HG02970 (cell line): Measurements from ENCODE around the gene PRSS57.
"Not testable (repeated sequence)": the region's sequence is repeated elsewhere in the genome, so short reads cannot be mapped to it uniquely, and the experiment has no call there.

Experiments used
- ATAC-seq: cut with Tn5 transposase; IDR thresholded peaks from one replicate; pipeline ENCODE4 v1.9.1; 2021; ENCODE audit warnings: mild to moderate bottlenecking, moderate library complexity, moderate number of reproducible peaks; ENCODE audit not compliant: unreplicated experiment, low FRiP score

PRSS57 gene

GRCh38 chr19:723714-724113, 28.5 kb upstream of the PRSS57 start:
- ATAC-seq, result no peak

GRCh38 chr19:723247-723646, 28.0 kb upstream of the PRSS57 start:
- no peak for ATAC-seq

- ATAC-seq, result no peak
Observed at GRCh38 chr19:722553-723101, 27.4 kb upstream of the PRSS57 start.

- ATAC-seq, result no peak
Observed at GRCh38 chr19:720345-721160, 25.3 kb upstream of the PRSS57 start.

GRCh38 chr19:719636-720344, 24.5 kb upstream of the PRSS57 start:
- no peak for ATAC-seq

- ATAC-seq, result no peak
Observed at GRCh38 chr19:718991-719512, 23.8 kb upstream of the PRSS57 start.

GRCh38 chr19:718251-718951, 23.1 kb upstream of the PRSS57 start:
- no peak for ATAC-seq

- ATAC-seq, result no peak
Observed at GRCh38 chr19:715347-715746, 20.1 kb upstream of the PRSS57 start.

- no peak for ATAC-seq
Observed at GRCh38 chr19:711254-711653, 16.0 kb upstream of the PRSS57 start.

GRCh38 chr19:710767-711166, 15.5 kb upstream of the PRSS57 start:
- ATAC-seq, result no peak

- ATAC-seq, result no peak
Observed at GRCh38 chr19:709965-710571, 14.8 kb upstream of the PRSS57 start.

- no peak for ATAC-seq
Observed at GRCh38 chr19:709196-709964, 14.1 kb upstream of the PRSS57 start.

- ATAC-seq, result no peak
Observed at GRCh38 chr19:708154-709143, 13.2 kb upstream of the PRSS57 start, which contains the start of gene PALM. Gene PALM (plus strand): TSS chr19:708935. CDS start chr19:709147, 212 bp downstream.

- ATAC-seq, result no peak
Observed at GRCh38 chr19:704447-704741, 9.1 kb upstream of the PRSS57 start.

- ATAC-seq, result no peak
Observed at GRCh38 chr19:703651-704446, 8.6 kb upstream of the PRSS57 start.

- ATAC-seq, result no peak
Observed at GRCh38 chr19:703329-703650, 8.0 kb upstream of the PRSS57 start.

- not testable (repeated sequence) for ATAC-seq
Observed at GRCh38 chr19:702847-703246, 7.6 kb upstream of the PRSS57 start.

GRCh38 chr19:699885-700284, 4.6 kb upstream of the PRSS57 start:
- not testable (repeated sequence) for ATAC-seq
